Measurements from ENCODE around the gene CCDC13.

DNA sequence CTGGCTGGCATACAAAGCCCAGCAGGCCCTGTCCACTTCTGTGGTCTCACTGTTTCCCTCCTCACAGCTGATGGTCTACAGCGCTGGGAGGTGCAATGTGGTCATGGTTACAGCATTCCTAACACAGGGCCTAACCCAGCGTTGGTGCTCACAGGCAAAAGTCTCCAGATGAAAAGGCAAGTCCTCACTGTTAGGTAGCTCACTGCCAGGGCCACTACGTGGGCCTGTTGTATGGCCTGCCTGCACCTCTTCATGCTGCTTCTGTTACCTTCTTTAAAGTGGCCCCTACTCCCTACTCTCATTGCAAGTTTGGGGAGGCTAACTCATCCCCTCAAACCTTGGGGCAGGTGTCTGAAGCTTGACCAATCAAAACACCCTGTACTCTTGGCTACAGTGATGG, 31.3 kb downstream of the CCDC13 start:
- no peak for TF ChIP-seq KDM5A (IDR thresholded peaks at IDR 0.05)
- TF ChIP-seq, protein P1, sequence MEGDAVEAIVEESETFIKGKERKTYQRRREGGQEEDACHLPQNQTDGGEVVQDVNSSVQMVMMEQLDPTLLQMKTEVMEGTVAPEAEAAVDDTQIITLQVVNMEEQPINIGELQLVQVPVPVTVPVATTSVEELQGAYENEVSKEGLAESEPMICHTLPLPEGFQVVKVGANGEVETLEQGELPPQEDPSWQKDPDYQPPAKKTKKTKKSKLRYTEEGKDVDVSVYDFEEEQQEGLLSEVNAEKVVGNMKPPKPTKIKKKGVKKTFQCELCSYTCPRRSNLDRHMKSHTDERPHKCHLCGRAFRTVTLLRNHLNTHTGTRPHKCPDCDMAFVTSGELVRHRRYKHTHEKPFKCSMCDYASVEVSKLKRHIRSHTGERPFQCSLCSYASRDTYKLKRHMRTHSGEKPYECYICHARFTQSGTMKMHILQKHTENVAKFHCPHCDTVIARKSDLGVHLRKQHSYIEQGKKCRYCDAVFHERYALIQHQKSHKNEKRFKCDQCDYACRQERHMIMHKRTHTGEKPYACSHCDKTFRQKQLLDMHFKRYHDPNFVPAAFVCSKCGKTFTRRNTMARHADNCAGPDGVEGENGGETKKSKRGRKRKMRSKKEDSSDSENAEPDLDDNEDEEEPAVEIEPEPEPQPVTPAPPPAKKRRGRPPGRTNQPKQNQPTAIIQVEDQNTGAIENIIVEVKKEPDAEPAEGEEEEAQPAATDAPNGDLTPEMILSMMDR (IDR thresholded peaks at IDR 0.05): no peak
- no peak for TF ChIP-seq MYC (IDR thresholded peaks at IDR 0.05; ENCODE audit: borderline replicate concordance, low read length)
- TF ChIP-seq POLR2A (IDR thresholded peaks at IDR 0.05; ENCODE audit: low read length): no peak
- TF ChIP-seq CEBPB (IDR thresholded peaks at IDR 0.05): no peak
- TF ChIP-seq EP300 (IDR thresholded peaks at IDR 0.05): no peak
- TF ChIP-seq, protein P2, sequence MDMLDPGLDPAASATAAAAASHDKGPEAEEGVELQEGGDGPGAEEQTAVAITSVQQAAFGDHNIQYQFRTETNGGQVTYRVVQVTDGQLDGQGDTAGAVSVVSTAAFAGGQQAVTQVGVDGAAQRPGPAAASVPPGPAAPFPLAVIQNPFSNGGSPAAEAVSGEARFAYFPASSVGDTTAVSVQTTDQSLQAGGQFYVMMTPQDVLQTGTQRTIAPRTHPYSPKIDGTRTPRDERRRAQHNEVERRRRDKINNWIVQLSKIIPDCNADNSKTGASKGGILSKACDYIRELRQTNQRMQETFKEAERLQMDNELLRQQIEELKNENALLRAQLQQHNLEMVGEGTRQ (IDR thresholded peaks at IDR 0.05): no peak
- TF ChIP-seq PHF8 (IDR thresholded peaks at IDR 0.05; ENCODE audit: borderline replicate concordance, low read depth): no peak
- no peak for TF ChIP-seq BHLHE40 (IDR thresholded peaks at IDR 0.05; ENCODE audit: low read depth, low read length)

All from A549 (cell line).